ENCODE results near the gene RHOH. TPM values are rescaled to one million over a fixed set of nuclear protein-coding genes. Genes with fewer than 3 reads are reported as not detected.

RHOH gene
- total RNA-seq (2022; extraction: Qiagen RNA extraction; ENCODE audit: low read depth), result 0.11 to 0.16 TPM (median 0.12 TPM) in 4 of 5 replicates, not detected in the other

GRCh38 chr4:40196724-40197281 is at the start of gene RHOH:
TSS of gene RHOH (plus strand) at chr4:40197031. CDS start at chr4:40243387, 46,356 bp downstream.

Other genes with a start within 250 kb of the RHOH start
- gene PDS5A, start 219.1 kb upstream of the RHOH start, total RNA-seq (2022; extraction: Qiagen RNA extraction; ENCODE audit: low read depth), result 21.6 to 31.0 TPM (median 27.4 TPM) in 5 replicates
- 1.5 to 3.4 TPM (median 2.9 TPM) in 5 replicates for gene N4BP2, start 140.2 kb upstream of the RHOH start, total RNA-seq (2022; extraction: Qiagen RNA extraction; ENCODE audit: low read depth)
- gene CHRNA9, start 138.3 kb downstream of the RHOH start, total RNA-seq (2022; extraction: Qiagen RNA extraction; ENCODE audit: low read depth), result 1.4 to 2.0 TPM (median 1.6 TPM) in 5 replicates

Data from A549 treated with GW870086 at 1 μM for 4 hours (cell line).